GM12891 (cell line): ENCODE results near the gene ATP11A.

ENCODE experiments used
- POLR2A ChIP-seq: IDR thresholded peaks from 2 replicates; pipeline ENCODE4 v1.6.1; 2011; ENCODE audit warnings: low read depth, low read length, control low read depth
- POLR2AphosphoS5 ChIP-seq: IDR thresholded peaks from 2 replicates; pipeline ENCODE4 v1.6.1; 2011; ENCODE audit warnings: low read depth, low read length, control low read depth
- SPI1 ChIP-seq: IDR thresholded peaks from 2 replicates; pipeline ENCODE4 v1.6.1; 2011; ENCODE audit warnings: low read depth, low read length, control low read depth

- TF ChIP-seq POLR2AphosphoS5 (no peak), POLR2A (no peak), SPI1 (no peak)
These were observed 48.3 kb upstream of the ATP11A start for GRCh38 chr13:112641456-112642089.
